ENCODE measurements around the gene ZNF484. TPM values are rescaled to one million over a fixed set of nuclear protein-coding genes. Genes with fewer than 3 reads are reported as not detected.
"Not testable (repeated sequence)": the region's sequence is repeated elsewhere in the genome, so short reads cannot be mapped to it uniquely, and the experiment has no call there.

Gene ZNF484
- total RNA-seq, 1 donor from 2014 or later: 12.4 TPM

DNA sequence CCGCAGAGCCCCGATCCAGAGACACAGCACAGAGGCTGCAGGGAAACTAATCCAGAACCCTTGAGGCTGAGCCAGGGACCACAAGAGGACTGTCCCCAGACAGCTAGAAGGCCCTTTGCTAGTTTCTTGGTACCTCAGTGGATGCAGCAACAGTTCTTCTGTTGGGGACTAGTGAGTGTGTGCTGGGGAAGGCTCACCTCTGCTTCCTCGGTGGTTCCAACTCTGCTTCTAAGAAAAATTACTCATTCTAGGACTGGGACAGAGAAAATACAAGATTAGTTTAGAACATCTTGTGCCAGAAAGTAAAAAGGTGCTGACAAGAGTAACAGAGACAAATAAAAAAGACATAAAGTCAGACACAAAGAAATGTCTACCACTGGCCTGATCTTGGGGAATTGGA is 19.5 kb upstream of the ZNF484 start:
- Mint-ChIP-seq H3K27me3 (ENCODE audit: unreplicated experiment) (peaks cover 3% of the 10 kb centered on the region), H3K4me1 (ENCODE audit: unreplicated experiment) (no peaks in the 10 kb centered on the region), H3K27ac (ENCODE audit: unreplicated experiment) (no peak overlapping the region), H3K9me3 (ENCODE audit: unreplicated experiment) (no peaks in the 10 kb centered on the region), H3K36me3 (ENCODE audit: low read depth, unreplicated experiment) (no peaks in the 10 kb centered on the region), H3K4me3 (ENCODE audit: unreplicated experiment) (no peak overlapping the region)
- DNase-seq (ENCODE audit: low spot score): no peak
- TF ChIP-seq, protein P1, sequence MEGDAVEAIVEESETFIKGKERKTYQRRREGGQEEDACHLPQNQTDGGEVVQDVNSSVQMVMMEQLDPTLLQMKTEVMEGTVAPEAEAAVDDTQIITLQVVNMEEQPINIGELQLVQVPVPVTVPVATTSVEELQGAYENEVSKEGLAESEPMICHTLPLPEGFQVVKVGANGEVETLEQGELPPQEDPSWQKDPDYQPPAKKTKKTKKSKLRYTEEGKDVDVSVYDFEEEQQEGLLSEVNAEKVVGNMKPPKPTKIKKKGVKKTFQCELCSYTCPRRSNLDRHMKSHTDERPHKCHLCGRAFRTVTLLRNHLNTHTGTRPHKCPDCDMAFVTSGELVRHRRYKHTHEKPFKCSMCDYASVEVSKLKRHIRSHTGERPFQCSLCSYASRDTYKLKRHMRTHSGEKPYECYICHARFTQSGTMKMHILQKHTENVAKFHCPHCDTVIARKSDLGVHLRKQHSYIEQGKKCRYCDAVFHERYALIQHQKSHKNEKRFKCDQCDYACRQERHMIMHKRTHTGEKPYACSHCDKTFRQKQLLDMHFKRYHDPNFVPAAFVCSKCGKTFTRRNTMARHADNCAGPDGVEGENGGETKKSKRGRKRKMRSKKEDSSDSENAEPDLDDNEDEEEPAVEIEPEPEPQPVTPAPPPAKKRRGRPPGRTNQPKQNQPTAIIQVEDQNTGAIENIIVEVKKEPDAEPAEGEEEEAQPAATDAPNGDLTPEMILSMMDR (IDR thresholded peaks at IDR 0.05; ENCODE audit: unreplicated experiment): no peak

DNA sequence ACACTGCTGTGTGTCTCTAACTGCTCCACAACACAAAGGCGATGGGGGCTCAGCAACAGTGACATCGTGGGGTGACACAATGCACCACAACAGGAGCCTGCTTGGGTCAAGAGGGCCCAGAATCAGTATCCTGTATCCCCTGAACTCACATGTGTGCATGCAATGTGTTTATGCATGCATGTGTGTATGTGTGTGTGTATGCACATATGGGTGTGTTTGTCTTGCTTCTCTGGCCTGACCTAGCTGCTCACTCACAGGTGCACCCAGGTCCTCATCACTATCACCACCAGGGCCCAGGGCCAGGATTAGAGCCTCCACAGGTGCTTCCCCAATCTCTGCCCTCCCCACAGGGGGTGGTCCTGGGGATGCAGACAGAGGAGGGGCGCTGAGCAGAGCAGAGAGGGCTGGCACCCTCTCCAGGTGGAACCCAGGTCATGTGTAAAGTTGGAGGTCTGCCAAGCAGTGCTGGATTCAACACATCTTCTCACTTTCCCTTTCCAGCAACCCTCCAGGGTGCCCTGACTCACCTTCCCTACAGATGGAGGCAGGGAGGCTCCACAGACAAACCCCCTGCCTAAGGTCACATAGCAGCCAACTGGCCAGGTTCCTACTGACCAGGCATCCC is 18.1 kb upstream of the ZNF484 start:
- Mint-ChIP-seq H3K36me3 (ENCODE audit: low read depth, unreplicated experiment) (no peaks in the 10 kb centered on the region), H3K4me1 (ENCODE audit: unreplicated experiment) (no peaks in the 10 kb centered on the region)
- TF ChIP-seq, protein P1 (IDR thresholded peaks at IDR 0.05; ENCODE audit: unreplicated experiment): no peak

DNA sequence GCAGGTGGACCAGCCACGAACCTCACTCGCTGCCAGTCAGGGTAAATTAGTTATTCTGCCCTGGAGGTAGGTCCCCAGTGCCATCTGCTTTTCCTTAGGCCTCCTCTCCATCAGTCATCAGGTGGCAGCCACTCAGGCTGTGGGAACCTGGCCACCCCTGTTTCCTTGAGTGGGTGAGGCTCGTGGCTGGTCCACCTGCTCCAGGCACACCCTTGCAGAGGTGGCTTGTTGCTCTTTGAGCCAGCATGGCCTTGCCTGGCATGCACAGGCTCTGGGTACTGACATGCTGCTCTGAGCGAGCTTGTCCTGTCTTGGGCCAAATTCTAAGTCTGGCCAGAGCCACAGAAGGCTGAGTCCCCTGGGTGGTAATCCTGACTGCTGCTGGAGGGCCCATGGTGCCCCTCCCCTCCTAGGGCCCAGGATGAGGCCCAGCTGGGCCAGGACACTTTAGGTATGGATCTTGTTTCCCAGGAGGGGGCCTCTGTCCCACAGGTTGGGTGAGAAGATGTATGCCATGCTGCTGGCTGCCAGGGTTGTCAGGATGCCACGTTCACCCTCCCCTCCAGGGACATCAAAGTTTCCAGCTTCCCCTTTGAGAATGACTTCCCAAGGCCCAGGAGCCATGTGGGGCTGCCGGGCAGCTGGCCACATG is 17.0 kb upstream of the ZNF484 start:
- Mint-ChIP-seq H3K27me3 (ENCODE audit: unreplicated experiment) (peaks cover 3% of the 10 kb centered on the region), H3K9me3 (ENCODE audit: unreplicated experiment) (no peaks in the 10 kb centered on the region), H3K36me3 (ENCODE audit: low read depth, unreplicated experiment) (no peaks in the 10 kb centered on the region), H3K4me1 (ENCODE audit: unreplicated experiment) (no peaks in the 10 kb centered on the region), H3K27ac (ENCODE audit: unreplicated experiment) (no peak overlapping the region), H3K4me3 (ENCODE audit: unreplicated experiment) (no peak overlapping the region)
- no peak for DNase-seq (ENCODE audit: low spot score)
- TF ChIP-seq, protein P1 (IDR thresholded peaks at IDR 0.05; ENCODE audit: unreplicated experiment): no peak

More for the DNA sequence above, 18.1 kb upstream of the ZNF484 start:
- Mint-ChIP-seq H3K9me3 (ENCODE audit: unreplicated experiment) (no peaks in the 10 kb centered on the region), H3K4me3 (ENCODE audit: unreplicated experiment) (no peak overlapping the region), H3K27me3 (ENCODE audit: unreplicated experiment) (peaks cover 3% of the 10 kb centered on the region), H3K27ac (ENCODE audit: unreplicated experiment) (no peak overlapping the region)
- no peak for DNase-seq (ENCODE audit: low spot score)

DNA sequence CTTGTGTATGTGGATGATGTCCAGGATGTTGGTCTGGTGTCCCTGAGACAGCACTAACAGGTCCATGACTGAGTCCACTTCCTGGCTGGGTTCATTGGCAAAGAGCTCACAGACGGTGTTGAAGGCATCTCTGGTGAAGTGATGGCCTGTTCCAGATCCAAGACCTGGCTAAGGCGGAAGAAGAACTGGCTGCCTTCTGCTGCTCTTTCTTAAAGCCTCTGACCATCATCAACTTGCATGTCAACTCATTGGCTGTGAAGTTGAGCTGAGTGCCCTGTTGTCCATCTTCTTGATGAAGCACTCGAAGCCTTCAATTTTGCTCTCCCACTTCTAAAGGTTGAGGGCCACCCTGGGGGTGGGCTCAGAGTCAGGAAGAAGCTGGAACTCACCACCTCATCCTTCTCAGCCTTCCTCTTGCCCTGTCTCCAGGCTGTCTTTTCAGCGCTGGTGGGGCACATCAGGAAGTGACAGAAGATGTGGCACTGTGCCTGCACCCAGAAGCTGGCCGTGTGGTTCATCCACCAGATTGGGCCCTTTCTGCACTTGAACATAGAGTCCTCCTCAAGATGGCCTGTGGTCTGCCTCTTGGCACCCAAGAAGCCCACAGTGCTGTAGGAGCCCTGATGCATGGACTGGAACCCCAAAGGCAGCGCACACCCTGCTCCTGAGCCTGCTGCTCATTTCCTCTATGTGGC is 16.2 kb upstream of the ZNF484 start:
- H3K27ac Mint-ChIP-seq (ENCODE audit: unreplicated experiment); H3K27me3 Mint-ChIP-seq (ENCODE audit: unreplicated experiment); H3K9me3 Mint-ChIP-seq (ENCODE audit: unreplicated experiment); H3K4me1 Mint-ChIP-seq (ENCODE audit: unreplicated experiment); DNase-seq (ENCODE audit: low spot score); H3K36me3 Mint-ChIP-seq (ENCODE audit: low read depth, unreplicated experiment); H3K4me3 Mint-ChIP-seq (ENCODE audit: unreplicated experiment): not testable (repeated sequence)

DNA sequence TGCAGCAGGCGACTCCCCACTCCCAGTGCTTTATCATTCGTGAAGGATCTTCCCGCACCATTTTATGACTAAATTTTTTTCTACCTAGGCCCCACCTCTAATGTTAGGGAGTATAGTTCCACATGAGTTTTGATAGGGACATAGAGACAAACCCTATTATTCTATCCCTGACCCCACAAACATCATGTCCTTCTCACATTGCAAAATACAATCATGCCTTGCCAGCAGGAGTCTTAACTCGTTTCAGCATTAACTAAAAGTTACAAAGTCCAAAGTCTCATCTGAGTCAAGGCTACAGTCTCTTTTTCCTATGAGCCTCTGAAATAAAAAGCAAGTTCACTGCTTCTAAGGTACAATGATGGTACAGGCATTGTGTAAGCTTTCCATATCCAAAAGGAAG is 14.4 kb upstream of the ZNF484 start:
- not testable (repeated sequence) for DNase-seq (ENCODE audit: low spot score); H3K36me3 Mint-ChIP-seq (ENCODE audit: low read depth, unreplicated experiment); H3K27ac Mint-ChIP-seq (ENCODE audit: unreplicated experiment); H3K4me3 Mint-ChIP-seq (ENCODE audit: unreplicated experiment); H3K9me3 Mint-ChIP-seq (ENCODE audit: unreplicated experiment); H3K27me3 Mint-ChIP-seq (ENCODE audit: unreplicated experiment); H3K4me1 Mint-ChIP-seq (ENCODE audit: unreplicated experiment)

DNA sequence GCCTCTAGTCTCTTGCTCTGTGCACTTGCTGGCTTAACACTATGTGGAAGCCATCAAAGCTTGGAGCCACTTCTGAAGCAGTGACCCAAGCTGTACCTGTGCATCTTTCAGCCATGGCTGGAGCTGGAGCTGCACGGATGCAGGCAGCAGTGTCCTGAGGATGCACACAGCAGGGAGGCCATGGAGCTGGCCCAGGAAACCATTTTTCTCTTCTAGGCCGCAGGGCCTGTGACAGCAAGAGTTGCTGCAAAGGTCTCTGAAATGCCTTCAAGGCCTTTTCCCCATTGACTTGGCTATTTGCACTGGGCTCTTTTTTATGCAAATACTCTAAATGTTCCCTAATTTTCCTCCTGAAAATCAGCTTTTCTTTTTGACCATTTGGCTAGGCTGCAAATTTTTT is 12.9 kb upstream of the ZNF484 start:
- DNase-seq (ENCODE audit: low spot score): no peak
- Mint-ChIP-seq H3K27ac (ENCODE audit: unreplicated experiment) (no peak overlapping the region), H3K4me3 (ENCODE audit: unreplicated experiment) (no peak overlapping the region), H3K4me1 (ENCODE audit: unreplicated experiment) (no peaks in the 10 kb centered on the region), H3K36me3 (ENCODE audit: low read depth, unreplicated experiment) (no peaks in the 10 kb centered on the region), H3K27me3 (ENCODE audit: unreplicated experiment) (peaks cover 4% of the 10 kb centered on the region), H3K9me3 (ENCODE audit: unreplicated experiment) (no peaks in the 10 kb centered on the region)
- TF ChIP-seq, protein P1 (IDR thresholded peaks at IDR 0.05; ENCODE audit: unreplicated experiment): no peak
